NCI-H1436 (cell line): ENCODE data around the gene DFFB.
A peak's percentile ranks its signal among the peaks of the same experiment; 100 is the strongest.

Source experiments
- DNase-seq: peaks from one replicate; lab custom pipeline; 2025; lab: John Stamatoyannopoulos, UW

The DFFB gene

GRCh38 chr1:3831689-3832088 lies 25.6 kb upstream of the DFFB start:
- no peak for DNase-seq

- DNase-seq: no peak
Measured at GRCh38 chr1:3834701-3835100, 22.6 kb upstream of the DFFB start.

DNA sequence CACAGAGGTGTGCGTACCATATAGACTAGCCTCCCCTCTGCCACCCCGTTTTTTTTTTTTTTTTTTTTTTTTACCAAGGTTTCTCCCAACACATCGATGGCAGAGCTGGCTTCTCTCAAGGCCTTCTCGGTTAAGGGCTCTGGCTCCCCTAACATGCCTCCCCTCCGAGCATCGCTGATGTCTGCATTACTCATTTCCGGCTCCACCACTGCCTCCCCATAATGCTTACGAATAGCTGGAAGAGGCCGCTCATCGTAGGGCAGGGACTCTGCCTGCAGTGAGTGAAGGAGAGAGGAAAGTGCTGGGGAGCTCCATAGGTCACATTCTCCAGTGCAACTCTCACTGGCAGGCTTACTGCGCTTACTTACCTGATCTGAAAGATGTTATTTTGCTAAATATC lies 20.9 kb upstream of the DFFB start:
- DNase-seq: no peak

GRCh38 chr1:3837200-3837599 lies 20.1 kb upstream of the DFFB start:
- DNase-seq: no peak

DNA sequence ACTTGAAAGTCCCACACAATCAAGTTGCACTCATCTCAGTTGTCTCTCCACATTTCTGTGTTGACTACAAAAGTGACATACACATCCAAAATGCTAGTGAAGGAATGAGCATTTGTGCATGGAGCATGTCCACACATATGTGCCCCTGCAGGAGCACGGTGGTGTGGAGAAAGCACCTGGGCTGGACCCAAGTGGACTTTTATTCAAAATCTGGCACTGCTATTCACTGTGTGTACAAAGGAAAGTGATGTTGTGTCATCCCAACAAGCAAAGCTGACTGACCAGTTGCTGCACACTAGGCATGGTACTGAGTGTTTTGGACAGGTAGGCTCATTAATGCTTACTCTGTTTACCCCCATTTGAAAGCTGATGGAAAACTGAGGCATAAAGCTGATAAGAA lies 19.6 kb upstream of the DFFB start:
- no peak for DNase-seq

DNA sequence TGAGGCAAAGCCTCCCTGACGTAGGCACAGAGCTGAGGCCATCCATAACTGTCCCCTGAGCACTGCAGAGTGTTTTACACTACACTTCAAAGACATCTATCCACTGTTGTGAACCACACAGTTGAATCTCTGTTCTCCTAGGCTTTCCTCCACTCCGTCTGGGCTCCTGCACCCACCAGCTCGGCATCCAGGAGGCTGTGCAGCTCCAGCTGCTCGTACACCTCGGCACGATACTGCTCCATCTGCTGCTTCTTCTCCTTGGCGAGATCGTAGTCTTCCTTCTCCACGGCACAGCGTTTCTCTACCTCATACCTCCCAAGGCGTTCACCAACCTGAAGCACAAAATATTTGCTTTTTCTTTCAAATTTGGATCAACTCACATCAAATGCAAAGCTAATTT lies 18.5 kb upstream of the DFFB start:
- DNase-seq: no peak

- no peak for DNase-seq
Measured at GRCh38 chr1:3841491-3841890, 15.8 kb upstream of the DFFB start.

DNA sequence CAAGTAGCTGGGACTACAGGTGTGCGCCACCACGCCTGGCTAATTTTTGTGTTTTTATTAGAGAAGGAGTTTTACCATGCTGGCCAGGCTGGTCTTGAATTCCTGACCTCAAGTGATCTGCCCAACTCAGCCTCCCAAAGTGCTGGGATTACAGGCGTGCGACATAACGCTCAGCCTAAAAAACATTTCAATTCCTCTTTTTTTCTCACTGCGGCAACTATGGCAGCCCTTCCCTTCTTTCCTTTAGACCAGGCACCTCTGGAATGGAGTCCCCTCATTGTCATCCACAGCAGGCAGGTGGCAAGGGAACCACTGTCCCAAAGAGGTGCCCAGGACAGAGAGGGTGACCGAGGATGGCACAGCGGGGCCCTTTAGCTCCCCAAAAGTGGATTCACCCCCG lies 14.4 kb upstream of the DFFB start:
- no peak for DNase-seq

GRCh38 chr1:3846541-3846940 lies 10.7 kb upstream of the DFFB start:
- no peak for DNase-seq

DNA sequence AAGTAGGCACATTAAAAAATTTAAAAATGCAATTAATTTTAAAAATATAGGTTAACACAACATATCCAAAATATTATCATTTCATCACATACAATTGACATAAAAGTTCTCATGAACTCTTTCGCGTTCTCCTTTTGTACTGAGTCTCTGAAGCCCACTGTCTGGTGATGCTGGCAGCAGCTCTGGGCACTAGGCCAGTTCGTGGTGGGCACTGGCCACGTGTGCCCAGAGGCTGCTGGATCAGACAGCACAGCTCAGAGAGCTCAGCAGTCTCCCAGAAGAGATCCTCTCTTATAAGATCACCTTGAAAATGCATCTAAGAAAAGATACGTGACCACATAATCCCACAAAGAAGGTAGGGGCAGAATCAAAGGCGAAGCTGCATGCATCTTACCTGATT lies 10.2 kb upstream of the DFFB start:
- DNase-seq: no peak

DNA sequence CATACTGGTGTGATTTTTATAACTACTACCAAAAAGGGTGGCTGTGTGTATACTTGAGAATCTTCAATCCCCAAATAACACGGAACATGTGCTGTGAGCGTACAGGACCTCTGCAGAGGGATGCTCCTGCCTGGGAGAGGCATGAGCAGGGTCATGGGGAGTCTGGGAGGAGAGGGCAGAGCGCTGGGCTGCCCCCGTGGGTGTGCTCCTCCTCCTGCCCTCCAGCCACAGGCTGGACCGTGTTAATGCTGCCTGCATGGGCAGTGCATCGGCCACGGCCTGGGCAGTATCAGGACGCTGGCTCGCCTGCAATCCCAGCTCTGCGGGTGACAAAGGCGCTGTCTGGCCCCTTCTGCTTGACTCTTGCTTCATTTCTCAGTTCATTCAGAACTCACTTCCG lies 6.4 kb upstream of the DFFB start:
- no peak for DNase-seq

DNA sequence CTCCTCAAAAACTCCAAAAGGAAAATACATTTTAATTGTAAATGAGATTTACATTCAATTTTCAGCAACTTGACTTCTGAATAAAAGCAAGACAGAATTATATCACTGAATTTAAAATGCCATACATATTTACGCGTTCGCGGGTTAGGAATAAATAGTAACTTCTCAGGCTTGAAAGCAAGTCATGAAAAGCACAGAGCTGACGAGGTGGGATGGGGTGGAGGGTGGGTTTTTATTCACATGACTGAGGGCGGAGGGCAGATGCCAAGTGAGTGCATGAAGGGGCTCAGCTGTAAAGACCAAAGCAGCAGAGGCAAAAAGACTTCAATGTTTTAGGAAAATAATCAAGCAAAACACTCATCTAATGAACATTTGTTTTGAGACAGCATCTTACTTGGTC lies 6.0 kb upstream of the DFFB start:
- no peak for DNase-seq

- DNase-seq: no peak
Measured at GRCh38 chr1:3852091-3852490, 5.2 kb upstream of the DFFB start.

DNA sequence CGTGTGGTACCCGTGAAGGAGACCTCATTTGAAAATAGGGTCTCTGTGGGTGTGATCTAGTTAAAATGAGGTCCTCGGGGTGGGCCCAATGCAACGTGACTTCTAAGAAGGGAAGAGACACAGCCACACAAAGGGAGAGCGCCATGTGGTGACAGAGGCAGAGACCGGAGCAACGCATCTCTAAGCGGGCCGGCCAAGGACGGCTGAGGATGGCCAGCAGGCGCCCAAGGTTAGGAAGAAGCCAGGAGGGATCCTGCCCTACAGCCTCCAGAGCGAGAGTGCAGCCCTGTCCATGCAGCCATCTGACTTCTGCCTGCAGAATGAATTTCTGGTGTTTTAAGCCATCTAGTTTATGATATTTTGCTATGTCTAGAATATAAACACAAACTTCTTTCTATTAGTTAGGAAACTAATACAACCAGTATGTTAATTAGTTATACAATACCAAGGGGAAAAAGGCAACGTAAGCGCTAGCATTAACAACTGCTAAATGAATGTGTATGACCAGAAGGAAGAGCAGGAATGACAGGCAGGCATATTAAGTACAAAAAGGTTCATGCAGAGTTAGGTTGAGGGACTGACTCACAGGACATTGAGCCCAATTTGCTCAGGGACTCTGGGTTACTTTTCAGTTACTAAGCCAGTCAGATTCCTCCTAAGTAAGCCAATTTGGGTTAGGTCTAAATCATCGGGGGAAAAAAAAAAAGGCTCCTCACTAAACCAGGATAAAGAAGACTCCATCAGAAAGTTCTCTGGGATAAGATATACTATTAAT lies 4.4 kb upstream of the DFFB start:
- DNase-seq: no peak

DNA sequence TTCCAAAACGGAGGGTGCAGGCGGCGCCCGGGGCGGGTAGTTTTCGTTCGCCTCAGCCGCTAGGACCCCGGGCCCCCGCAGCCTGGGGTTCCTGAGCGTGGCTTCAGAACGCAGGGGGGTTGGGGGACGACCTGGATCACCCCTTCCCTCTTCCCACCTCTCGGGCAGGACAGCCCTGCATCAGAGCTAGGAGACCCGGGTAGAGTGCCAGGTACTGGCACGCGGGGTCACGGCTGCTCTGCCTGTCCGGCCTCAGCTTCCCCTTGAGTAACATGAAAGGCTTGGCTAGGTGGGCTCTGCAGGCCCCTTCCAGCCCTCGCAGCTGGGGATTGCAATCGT lies 484 bp downstream of the DFFB start:
- DNase-seq: no peak

- peak; percentile 4 for DNase-seq
Measured at GRCh38 chr1:3858231-3858981, 1.1 kb downstream of the DFFB start.

GRCh38 chr1:3863231-3863935 lies 6.1 kb downstream of the DFFB start:
- no peak for DNase-seq

DNA sequence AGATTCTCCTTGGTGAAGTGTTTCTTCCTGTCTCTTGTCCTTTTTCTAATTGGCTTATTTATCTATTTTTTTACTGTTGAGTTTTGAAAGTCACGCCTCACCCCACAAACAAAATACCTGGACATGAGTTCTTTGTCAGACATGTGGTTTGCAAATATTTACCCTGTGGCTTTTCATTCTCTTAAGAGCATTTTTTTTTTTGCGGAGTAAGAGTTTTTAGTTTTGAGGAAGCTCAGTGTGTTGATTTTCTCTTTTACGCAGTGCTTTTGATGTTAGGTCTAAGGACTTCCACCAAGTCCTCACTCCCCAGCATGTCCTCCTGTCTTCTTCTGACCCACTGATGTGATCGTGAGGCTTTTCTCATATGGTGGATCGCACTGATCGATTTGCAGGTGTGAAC lies 7.6 kb downstream of the DFFB start:
- no peak for DNase-seq

- DNase-seq: no peak
Measured at GRCh38 chr1:3865606-3866160, 8.4 kb downstream of the DFFB start.

- DNase-seq: no peak
Measured at GRCh38 chr1:3868464-3869006, 11.3 kb downstream of the DFFB start.

DNA sequence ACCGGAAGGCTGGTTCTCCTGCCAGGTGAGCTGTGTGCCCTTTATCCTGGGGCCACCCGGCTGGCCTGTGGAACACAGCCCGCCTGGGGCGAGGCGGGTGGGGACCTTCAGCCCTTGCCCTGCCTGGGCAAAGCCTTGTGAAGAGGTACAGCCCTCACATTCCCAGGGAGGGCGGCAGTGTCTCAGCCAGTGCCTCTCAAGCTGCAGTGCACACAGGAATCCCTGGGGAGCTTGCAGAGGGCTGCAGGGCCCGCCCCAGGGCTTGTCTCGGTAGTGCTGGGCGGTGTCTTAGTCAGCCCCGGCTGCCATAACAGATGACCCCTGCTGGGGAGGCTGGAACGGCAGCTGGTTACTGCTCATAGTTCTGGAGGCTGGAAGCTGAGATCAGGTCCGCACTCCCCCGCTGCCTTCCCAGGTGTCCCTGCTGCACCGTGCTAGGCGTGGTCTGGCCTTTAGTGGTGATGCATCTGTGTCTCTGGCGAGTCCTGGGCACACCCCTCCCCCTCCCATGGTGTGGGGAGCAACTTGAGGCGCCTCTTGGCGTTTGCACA lies 12.6 kb downstream of the DFFB start:
- no peak for DNase-seq

DNA sequence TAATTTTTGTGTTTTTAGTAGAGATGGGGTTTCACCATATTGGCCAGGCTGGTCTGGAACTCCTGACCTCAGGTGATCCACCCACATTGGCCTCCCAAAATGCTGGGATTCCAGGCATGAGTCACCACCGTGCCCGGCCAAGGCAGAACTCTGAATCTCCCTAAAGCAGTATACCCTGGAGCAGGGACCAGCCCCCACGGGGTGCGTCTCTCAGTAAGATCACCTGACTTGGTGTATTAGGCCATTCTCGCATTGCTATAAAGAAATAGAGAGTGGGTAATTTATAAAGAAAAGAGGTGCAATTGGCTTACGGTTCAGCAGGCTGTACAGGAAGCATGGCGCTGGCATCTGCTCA lies 14.2 kb downstream of the DFFB start:
- no peak for DNase-seq
